Small intestine (tissue), 7 donors: Measurements from ENCODE around the gene C1S. TPM values are rescaled to one million over a fixed set of nuclear protein-coding genes. Genes with fewer than 3 reads are reported as not detected.
"Not testable (repeated sequence)": the region's sequence is repeated elsewhere in the genome, so short reads cannot be mapped to it uniquely, and the experiment has no call there.

ENCODE experiments used
- DNase-seq, 2 donors: peaks; one replicate each; pipeline versions ENCODE4 v3.0.0 to v3.0.0-alpha.2; 2013
- FAIRE-seq: peaks from 2 replicates; lab custom pipeline; 2012; peaks lifted over from hg19 to GRCh38; lab: Jason Lieb, UNC
- H3K27ac ChIP-seq, 3 donors: one replicate each; pipeline ENCODE4 v1.5.1; 2013; ENCODE audit warnings: low read length in 2 of 3, mild to moderate bottlenecking in 2 of 3, control low read depth in 1 of 3, inconsistent platforms in 1 of 3, low read depth in 1 of 3, moderate library complexity in 1 of 3
- H3K27me3 ChIP-seq, 3 donors: one replicate each; pipeline ENCODE4 v1.6.1; 2013; ENCODE audit warnings: low read length in 3 of 3, inconsistent platforms in 1 of 3; ENCODE audit not compliant: control insufficient read depth in 3 of 3, insufficient read depth in 3 of 3
- H3K36me3 ChIP-seq, 3 donors: one replicate each; pipeline ENCODE4 v1.6.1; 2013; ENCODE audit warnings: low read length in 3 of 3, inconsistent platforms in 1 of 3, low read depth in 1 of 3, mild to moderate bottlenecking in 1 of 3, moderate library complexity in 1 of 3; ENCODE audit not compliant: control insufficient read depth in 3 of 3, insufficient read depth in 2 of 3
- H3K4me1 ChIP-seq, 3 donors: one replicate each; pipeline ENCODE4 v1.6.1; 2013; ENCODE audit warnings: low read length in 2 of 3, inconsistent platforms in 1 of 3, low read depth in 1 of 3, mild to moderate bottlenecking in 1 of 3, moderate library complexity in 1 of 3; ENCODE audit not compliant: control insufficient read depth in 3 of 3, insufficient read depth in 2 of 3
- H3K4me3 ChIP-seq, 3 donors: one replicate each; pipeline ENCODE4 v1.5.1; 2013; ENCODE audit warnings: low read length in 3 of 3, control low read depth in 1 of 3, inconsistent platforms in 1 of 3, low read depth in 1 of 3, mild to moderate bottlenecking in 1 of 3, moderate library complexity in 1 of 3
- H3K9me3 ChIP-seq, 2 donors: one replicate each; pipeline ENCODE4 v1.6.1; 2013; ENCODE audit warnings: low read depth in 1 of 2, low read length in 1 of 2; ENCODE audit not compliant: control insufficient read depth in 2 of 2, insufficient read depth in 1 of 2
- WGBS, 3 donors: extraction: QIAGEN DNeasy Blood & Tissue Kit; methylation state at CpG; one replicate each; pipeline ENCODE4 v1.1.7; 2013; 5-methylcytosine and 5-hydroxymethylcytosine counted together
- polyA plus RNA-seq, 4 donors: library from polyadenylated mRNA; stranded (reverse) in 3 of 4; unstranded in 1 of 4; fragments of 200-250 nt in 3 of 4; fragments of 120-200 nt in 1 of 4; gene quantifications; one replicate each; pipeline versions ENCODE4 v1.2.1 to v1.2.3, GENCODE V29; 2013
- donor health status: healthy with polysubstance abuse.
- donor health status: control.
- donor health status: control.
- donor health status: Bipolar disorder and iron deficiency.
- donor health status: healthy.

C1S gene
- polyA plus RNA-seq, 4 donors: 4.7 to 196 (median 35.0) TPM

- Histone ChIP-seq H3K9me3 (no peaks in the 10 kb centered on the region), H3K27me3 (peaks cover 0 to 3% (median 0%) of the 10 kb centered on the region in 3 donors), H3K36me3 (no peaks in the 10 kb centered on the region), H3K4me1 (no peaks in the 10 kb centered on the region), H3K27ac (no peak overlapping the region), H3K4me3 (no peak overlapping the region)
- FAIRE-seq (no peak), DNase-seq (no peak)
- WGBS, 3 donors: 78 to 83% (median 81%) methylated on average over 1 of the region's 1 CpG
Measured at GRCh38 chr12:7034464-7034863, 26.1 kb upstream of the C1S start.

GRCh38 chr12:7035463-7035862 is 25.1 kb upstream of the C1S start:
- H3K27me3 ChIP-seq: peaks cover 0 to 3% (median 0%) of the 10 kb centered on the region in 3 donors
- no peaks in the 10 kb centered on the region for H3K4me1 ChIP-seq
- WGBS, 3 donors: 68 to 85% (median 70%) methylated on average over 2 of the region's 2 CpGs
- DNase-seq: no peak
- no peaks in the 10 kb centered on the region for H3K9me3 ChIP-seq
- FAIRE-seq: no peak
- H3K4me3 ChIP-seq: no peak overlapping the region
- no peak overlapping the region for H3K27ac ChIP-seq
- H3K36me3 ChIP-seq: no peaks in the 10 kb centered on the region

- FAIRE-seq, DNase-seq: not testable (repeated sequence)
- WGBS, 3 donors: 94 to 98% (median 95%) methylated on average over 13 to 32 of the region's 32 CpGs
Measured at GRCh38 chr12:7037411-7037810, 23.1 kb upstream of the C1S start.

GRCh38 chr12:7038591-7038990 is 21.9 kb upstream of the C1S start:
- no peak for FAIRE-seq
- Histone ChIP-seq H3K4me3 (no peak overlapping the region), H3K9me3 (no peaks in the 10 kb centered on the region), H3K27me3 (peaks cover 0 to 3% (median 0%) of the 10 kb centered on the region in 3 donors), H3K27ac (no peak overlapping the region), H3K36me3 (no peaks in the 10 kb centered on the region), H3K4me1 (no peaks in the 10 kb centered on the region)
- 94 to 97% (median 94%) methylated on average over 22 of the region's 22 CpGs for WGBS, 3 donors
- DNase-seq: no peak

More at GRCh38 chr12:7037411-7037810, 23.1 kb upstream of the C1S start:
- H3K27me3 ChIP-seq, H3K4me3 ChIP-seq, H3K9me3 ChIP-seq, H3K4me1 ChIP-seq, H3K27ac ChIP-seq, H3K36me3 ChIP-seq: not testable (repeated sequence)

GRCh38 chr12:7039403-7039802 is 21.1 kb upstream of the C1S start:
- FAIRE-seq: no peak
- WGBS, 3 donors: 75 to 86% (median 84%) methylated on average over 10 of the region's 10 CpGs

GRCh38 chr12:7042842-7043241 is 17.7 kb upstream of the C1S start:
- H3K4me3 ChIP-seq: no peak overlapping the region
- no peaks in the 10 kb centered on the region for H3K27me3 ChIP-seq
- no peaks in the 10 kb centered on the region for H3K4me1 ChIP-seq
- H3K27ac ChIP-seq: no peak overlapping the region
- H3K36me3 ChIP-seq: no peaks in the 10 kb centered on the region
- no peak for FAIRE-seq
- no peaks in the 10 kb centered on the region for H3K9me3 ChIP-seq
- peak; percentile 56 to 78 for DNase-seq
- 32 to 43% (median 35%) methylated on average over 6 of the region's 6 CpGs for WGBS, 3 donors

More at GRCh38 chr12:7039403-7039802, 21.1 kb upstream of the C1S start:
- no peak overlapping the region for H3K4me3 ChIP-seq
- no peak overlapping the region for H3K27ac ChIP-seq
- peaks cover 0 to 1% (median 0%) of the 10 kb centered on the region in 3 donors for H3K27me3 ChIP-seq
- H3K36me3 ChIP-seq: no peaks in the 10 kb centered on the region
- no peaks in the 10 kb centered on the region for H3K4me1 ChIP-seq
- no peak for DNase-seq
- H3K9me3 ChIP-seq: no peaks in the 10 kb centered on the region

GRCh38 chr12:7045913-7046312 is 14.6 kb upstream of the C1S start:
- no peaks in the 10 kb centered on the region for H3K36me3 ChIP-seq
- 87 to 92% (median 90%) methylated on average over 9 of the region's 9 CpGs for WGBS, 3 donors
- H3K27me3 ChIP-seq: no peaks in the 10 kb centered on the region
- FAIRE-seq: no peak
- no peak overlapping the region for H3K27ac ChIP-seq
- DNase-seq: no peak
- no peaks in the 10 kb centered on the region for H3K4me1 ChIP-seq
- H3K9me3 ChIP-seq: no peaks in the 10 kb centered on the region
- no peak overlapping the region for H3K4me3 ChIP-seq

- no peaks in the 10 kb centered on the region for H3K27me3 ChIP-seq
- no peak for DNase-seq
- H3K36me3 ChIP-seq: no peaks in the 10 kb centered on the region
- WGBS, 3 donors: 78 to 81% (median 80%) methylated on average over 5 of the region's 5 CpGs
- no peaks in the 10 kb centered on the region for H3K9me3 ChIP-seq
- no peak for FAIRE-seq
- no peaks in the 10 kb centered on the region for H3K4me1 ChIP-seq
- H3K27ac ChIP-seq: no peak overlapping the region
- no peak overlapping the region for H3K4me3 ChIP-seq
Measured at GRCh38 chr12:7046383-7047105, 14.0 kb upstream of the C1S start.
